Measurements from ENCODE around the gene CACNA1C.

The CACNA1C gene

GRCh38 chr12:2614341-2614740 lies 561.6 kb downstream of the CACNA1C start:
- no peak for DNase-seq (ENCODE audit: insufficient read length, low spot score)
- no peak for TF ChIP-seq SPI1 (IDR thresholded peaks at IDR 0.05; ENCODE audit: low read depth, low read length)
- TF ChIP-seq POLR2A (IDR thresholded peaks at IDR 0.05; ENCODE audit: low read depth, low read length) = no peak
- TF ChIP-seq PAX5 (IDR thresholded peaks at IDR 0.05; ENCODE audit: insufficient read depth, low read length, severe bottlenecking) = no peak
- TF ChIP-seq POU2F2 (IDR thresholded peaks at IDR 0.05; ENCODE audit: low read depth, low read length) = no peak
- FAIRE-seq = no peak

GRCh38 chr12:2615665-2616402 lies 563.0 kb downstream of the CACNA1C start:
- FAIRE-seq = no peak
- no peak for DNase-seq (ENCODE audit: insufficient read length, low spot score)
- no peak for TF ChIP-seq SPI1 (IDR thresholded peaks at IDR 0.05; ENCODE audit: low read depth, low read length)
- TF ChIP-seq POLR2A (IDR thresholded peaks at IDR 0.05; ENCODE audit: low read depth, low read length) = no peak
- no peak for TF ChIP-seq PAX5 (IDR thresholded peaks at IDR 0.05; ENCODE audit: insufficient read depth, low read length, severe bottlenecking)
- no peak for TF ChIP-seq POLR2AphosphoS5 (IDR thresholded peaks at IDR 0.05; ENCODE audit: low read depth, low read length)
- no peak for TF ChIP-seq TAF1 (IDR thresholded peaks at IDR 0.05; ENCODE audit: low read depth, low read length)
- TF ChIP-seq POU2F2 (IDR thresholded peaks at IDR 0.05; ENCODE audit: low read depth, low read length) = no peak

GRCh38 chr12:2616763-2617162 lies 564.0 kb downstream of the CACNA1C start:
- FAIRE-seq (no peak), DNase-seq (ENCODE audit: insufficient read length, low spot score) (no peak)
- TF ChIP-seq POLR2A (IDR thresholded peaks at IDR 0.05; ENCODE audit: low read depth, low read length) (no peak), POLR2AphosphoS5 (IDR thresholded peaks at IDR 0.05; ENCODE audit: low read depth, low read length) (no peak), PAX5 (IDR thresholded peaks at IDR 0.05; ENCODE audit: insufficient read depth, low read length, severe bottlenecking) (no peak), TAF1 (IDR thresholded peaks at IDR 0.05; ENCODE audit: low read depth, low read length) (no peak), POU2F2 (IDR thresholded peaks at IDR 0.05; ENCODE audit: low read depth, low read length) (no peak), SPI1 (IDR thresholded peaks at IDR 0.05; ENCODE audit: low read depth, low read length) (no peak)

- FAIRE-seq = no peak
- DNase-seq (ENCODE audit: insufficient read length, low spot score) = no peak
- no peak for TF ChIP-seq PAX5 (IDR thresholded peaks at IDR 0.05; ENCODE audit: insufficient read depth, low read length, severe bottlenecking)
- no peak for TF ChIP-seq POLR2A (IDR thresholded peaks at IDR 0.05; ENCODE audit: low read depth, low read length)
- no peak for TF ChIP-seq TAF1 (IDR thresholded peaks at IDR 0.05; ENCODE audit: low read depth, low read length)
- TF ChIP-seq POLR2AphosphoS5 (IDR thresholded peaks at IDR 0.05; ENCODE audit: low read depth, low read length) = no peak
- TF ChIP-seq SPI1 (IDR thresholded peaks at IDR 0.05; ENCODE audit: low read depth, low read length) = no peak
- TF ChIP-seq POU2F2 (IDR thresholded peaks at IDR 0.05; ENCODE audit: low read depth, low read length) = no peak
Observed at GRCh38 chr12:2617365-2617764, 564.6 kb downstream of the CACNA1C start.

GRCh38 chr12:2618291-2618995 lies 565.7 kb downstream of the CACNA1C start:
- DNase-seq (ENCODE audit: insufficient read length, low spot score) (no peak), FAIRE-seq (no peak)
- TF ChIP-seq PAX5 (IDR thresholded peaks at IDR 0.05; ENCODE audit: insufficient read depth, low read length, severe bottlenecking) = no peak
- TF ChIP-seq POLR2A (IDR thresholded peaks at IDR 0.05; ENCODE audit: low read depth, low read length) = no peak
- TF ChIP-seq SPI1 (IDR thresholded peaks at IDR 0.05; ENCODE audit: low read depth, low read length) = no peak
- no peak for TF ChIP-seq TAF1 (IDR thresholded peaks at IDR 0.05; ENCODE audit: low read depth, low read length)
- no peak for TF ChIP-seq POLR2AphosphoS5 (IDR thresholded peaks at IDR 0.05; ENCODE audit: low read depth, low read length)
- TF ChIP-seq POU2F2 (IDR thresholded peaks at IDR 0.05; ENCODE audit: low read depth, low read length) = no peak

GRCh38 chr12:2619136-2619535 lies 566.3 kb downstream of the CACNA1C start:
- no peak for TF ChIP-seq PAX5 (IDR thresholded peaks at IDR 0.05; ENCODE audit: insufficient read depth, low read length, severe bottlenecking)
- TF ChIP-seq POLR2AphosphoS5 (IDR thresholded peaks at IDR 0.05; ENCODE audit: low read depth, low read length) = no peak
- no peak for TF ChIP-seq POLR2A (IDR thresholded peaks at IDR 0.05; ENCODE audit: low read depth, low read length)
- no peak for TF ChIP-seq TAF1 (IDR thresholded peaks at IDR 0.05; ENCODE audit: low read depth, low read length)
- TF ChIP-seq SPI1 (IDR thresholded peaks at IDR 0.05; ENCODE audit: low read depth, low read length) = no peak
- no peak for TF ChIP-seq POU2F2 (IDR thresholded peaks at IDR 0.05; ENCODE audit: low read depth, low read length)
- no peak for FAIRE-seq
- no peak for DNase-seq (ENCODE audit: insufficient read length, low spot score)

- no peak for FAIRE-seq
- TF ChIP-seq TAF1 (IDR thresholded peaks at IDR 0.05; ENCODE audit: low read depth, low read length) (no peak), POLR2A (IDR thresholded peaks at IDR 0.05; ENCODE audit: low read depth, low read length) (no peak), POLR2AphosphoS5 (IDR thresholded peaks at IDR 0.05; ENCODE audit: low read depth, low read length) (no peak), PAX5 (IDR thresholded peaks at IDR 0.05; ENCODE audit: insufficient read depth, low read length, severe bottlenecking) (no peak), SPI1 (IDR thresholded peaks at IDR 0.05; ENCODE audit: low read depth, low read length) (no peak), POU2F2 (IDR thresholded peaks at IDR 0.05; ENCODE audit: low read depth, low read length) (no peak)
- no peak for DNase-seq (ENCODE audit: insufficient read length, low spot score)
Observed at GRCh38 chr12:2622460-2622859, 569.7 kb downstream of the CACNA1C start.

- DNase-seq (ENCODE audit: insufficient read length, low spot score) (no peak), FAIRE-seq (no peak)
- no peak for TF ChIP-seq PAX5 (IDR thresholded peaks at IDR 0.05; ENCODE audit: insufficient read depth, low read length, severe bottlenecking)
- no peak for TF ChIP-seq SPI1 (IDR thresholded peaks at IDR 0.05; ENCODE audit: low read depth, low read length)
- no peak for TF ChIP-seq POLR2AphosphoS5 (IDR thresholded peaks at IDR 0.05; ENCODE audit: low read depth, low read length)
- TF ChIP-seq POU2F2 (IDR thresholded peaks at IDR 0.05; ENCODE audit: low read depth, low read length) = no peak
Observed at GRCh38 chr12:2623472-2623871, 570.7 kb downstream of the CACNA1C start.

- TF ChIP-seq POU2F2 (IDR thresholded peaks at IDR 0.05; ENCODE audit: low read depth, low read length) = no peak
- no peak for TF ChIP-seq SPI1 (IDR thresholded peaks at IDR 0.05; ENCODE audit: low read depth, low read length)
- no peak for TF ChIP-seq PAX5 (IDR thresholded peaks at IDR 0.05; ENCODE audit: insufficient read depth, low read length, severe bottlenecking)
- no peak for TF ChIP-seq POLR2A (IDR thresholded peaks at IDR 0.05; ENCODE audit: low read depth, low read length)
- TF ChIP-seq POLR2AphosphoS5 (IDR thresholded peaks at IDR 0.05; ENCODE audit: low read depth, low read length) = no peak
- TF ChIP-seq TAF1 (IDR thresholded peaks at IDR 0.05; ENCODE audit: low read depth, low read length) = no peak
- DNase-seq (ENCODE audit: insufficient read length, low spot score) (no peak), FAIRE-seq (no peak)
Observed at GRCh38 chr12:2624543-2625288, 571.9 kb downstream of the CACNA1C start.

Data from GM12891 (cell line).